Fibroblast of skin of left quadriceps (primary cell): ENCODE results near the gene SIRPG.

ENCODE experiments used
- DNase-seq, 2 experiments: peaks; one replicate each; pipeline ENCODE4 v3.0.0-alpha.2; 2013; ENCODE audit warnings: low read depth in 2 of 2

Gene SIRPG

DNA sequence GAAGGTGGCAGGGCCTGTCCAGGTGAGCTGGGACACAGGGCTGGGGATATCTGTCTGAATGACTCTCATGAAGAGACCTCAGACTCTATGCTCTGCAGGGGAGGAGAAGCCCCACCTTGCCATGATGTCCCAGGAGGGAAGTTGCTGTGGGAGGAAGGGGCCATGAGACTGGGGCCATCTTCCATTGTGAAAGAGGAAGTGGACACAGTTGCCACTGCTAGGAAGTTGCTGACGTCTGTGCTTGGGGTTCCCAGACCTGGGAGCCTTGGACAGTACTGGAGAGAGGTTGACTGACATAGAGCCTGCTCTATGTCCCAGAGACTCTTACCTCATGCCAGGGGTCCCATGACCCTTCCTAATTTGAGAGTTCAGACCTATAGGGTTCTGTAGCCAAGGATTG is 62.2 kb downstream of the SIRPG start:
- no peak for DNase-seq

DNA sequence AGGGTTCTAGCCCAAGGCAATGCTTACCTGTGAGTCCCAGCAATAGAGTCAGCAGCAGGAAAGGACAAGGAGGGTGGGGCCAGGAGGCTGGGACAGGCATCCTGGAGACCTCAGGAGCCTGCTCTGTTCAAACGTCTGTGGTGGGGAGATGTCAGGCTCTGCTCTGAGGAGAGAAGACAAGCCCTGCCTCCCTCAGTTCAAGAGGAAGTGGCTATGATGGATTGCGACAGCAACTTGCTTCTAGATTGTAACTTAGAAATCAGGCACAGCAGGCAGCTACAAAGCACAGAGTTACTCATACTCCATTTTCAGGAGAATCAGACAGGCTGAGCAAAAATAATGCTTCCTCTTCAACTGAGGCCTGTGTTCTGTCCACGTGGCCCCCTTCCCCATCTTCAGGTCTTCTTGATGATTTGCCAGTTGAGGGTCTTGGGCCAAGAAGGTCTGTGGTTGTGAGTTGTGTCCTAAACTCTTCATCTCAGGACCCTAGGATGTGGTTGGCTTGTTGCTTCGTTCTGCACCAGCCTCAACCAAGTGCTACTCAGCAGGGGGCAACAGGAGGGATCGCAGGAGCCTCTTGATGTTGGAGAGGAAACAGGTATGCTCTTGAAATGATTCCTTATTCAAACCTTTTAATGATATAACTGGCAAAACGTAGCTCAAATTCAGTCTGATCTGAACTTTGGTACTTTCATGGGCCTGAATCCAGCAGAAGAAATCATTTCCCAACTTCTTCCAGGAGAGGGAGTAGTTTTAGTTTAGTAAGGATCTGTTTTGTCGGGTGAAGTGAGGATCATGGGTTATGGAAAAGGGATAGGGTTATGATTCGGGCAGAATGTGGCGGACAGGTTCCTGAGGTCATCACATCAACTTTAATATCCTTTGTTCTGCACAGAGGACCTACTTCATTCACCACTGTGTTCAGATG is 68.8 kb downstream of the SIRPG start:
- no peak for DNase-seq

DNA sequence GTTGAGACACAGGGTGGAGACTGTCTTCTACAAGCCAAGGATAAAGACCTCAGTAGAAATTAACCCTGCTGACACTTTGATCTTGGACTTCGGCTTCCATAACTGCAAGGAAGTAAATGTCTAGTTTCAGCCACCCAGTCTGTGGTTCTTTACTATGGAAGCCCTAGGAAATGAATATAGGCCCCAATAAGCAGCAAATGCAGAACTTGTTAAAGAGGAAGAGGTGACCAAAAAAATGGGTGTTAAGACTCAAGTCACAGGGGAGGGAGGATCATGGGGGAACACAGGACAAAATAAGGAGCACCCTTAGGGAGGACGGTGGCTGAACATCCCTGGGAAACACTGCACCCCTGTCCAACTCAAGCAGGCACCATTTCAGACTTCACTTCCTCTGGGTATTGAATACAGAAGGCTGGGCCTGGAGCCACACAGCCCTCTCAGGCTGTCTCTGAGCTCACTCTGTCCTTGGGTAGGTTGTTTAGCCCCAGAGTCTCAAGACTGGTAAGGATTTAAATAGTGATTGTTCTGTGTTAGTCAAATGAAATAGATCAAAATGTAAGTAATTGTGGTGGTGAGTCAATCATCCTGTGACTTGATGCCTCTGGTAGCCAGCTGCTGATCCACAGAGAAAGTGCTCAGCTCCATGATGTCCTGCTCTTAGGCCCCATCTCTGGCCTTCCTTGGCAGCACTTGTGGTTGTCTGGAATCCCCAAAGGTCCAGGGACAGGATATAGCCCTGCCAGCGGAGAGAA is 69.6 kb downstream of the SIRPG start:
- DNase-seq = no peak

DNA sequence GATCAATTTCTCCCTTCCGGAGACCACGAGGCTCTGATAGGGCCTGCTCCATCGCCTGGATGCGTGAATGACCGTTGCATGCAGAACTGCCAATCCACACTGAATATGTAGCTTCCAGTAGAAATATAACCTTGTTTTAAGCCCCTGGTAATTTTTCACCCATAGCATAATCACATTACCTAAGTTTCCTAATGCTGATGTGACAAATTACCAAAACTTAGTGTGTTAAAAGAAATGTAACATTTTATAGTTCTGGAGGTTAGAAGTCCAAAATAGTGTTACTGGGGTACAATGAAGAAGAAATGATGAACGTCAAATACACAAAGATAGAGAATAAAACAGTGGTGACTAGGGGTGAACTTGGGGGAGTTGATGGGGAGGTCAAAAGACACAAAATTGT is 78.1 kb downstream of the SIRPG start:
- DNase-seq = no peak
